SH-SY5Y (cell line): ENCODE data around the gene NKX2-2.

Source experiments
- GATA2 ChIP-seq: IDR thresholded peaks from 2 replicates; pipeline ENCODE4 v1.6.1; 2011; ENCODE audit warnings: mild to moderate bottlenecking, low read depth, low read length
- GATA3 ChIP-seq: IDR thresholded peaks from 2 replicates; pipeline ENCODE4 v1.6.1; 2011; ENCODE audit warnings: low read depth, mild to moderate bottlenecking, low read length, moderate library complexity

DNA sequence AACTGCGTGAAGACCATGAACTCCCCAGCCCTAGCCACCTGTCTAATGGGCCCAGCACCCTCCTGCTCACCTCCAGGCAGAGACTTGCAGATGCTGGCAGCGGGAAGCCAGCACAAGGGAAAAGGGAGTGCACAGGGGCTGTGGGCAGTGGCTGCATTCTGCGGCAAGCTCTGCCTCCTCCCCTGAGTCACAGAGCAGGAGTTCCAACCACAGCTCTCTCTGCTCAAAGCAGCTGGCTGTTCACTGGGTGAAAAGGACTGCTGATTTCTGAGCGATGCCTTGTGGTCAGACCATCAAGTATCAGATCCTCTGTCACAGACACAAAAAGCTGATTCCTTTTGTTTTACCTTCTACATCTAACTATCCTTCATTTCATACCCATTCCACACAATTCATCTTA lies 10.5 kb downstream of the NKX2-2 start:
- no peak for TF ChIP-seq GATA2
- no peak for TF ChIP-seq GATA3
